Hepatocyte (in vitro differentiated cells): ENCODE results near the gene TM9SF1. TPM values are rescaled to one million over a fixed set of nuclear protein-coding genes. Genes with fewer than 3 reads are reported as not detected.

ENCODE experiments used
- DNase-seq: peaks from one replicate; pipeline ENCODE4 v3.0.0-alpha.2; 2016; ENCODE audit warnings: low spot score
- H2AFZ ChIP-seq: fragments of 200-600 bp; sonication (generic); 2 replicates; pipeline ENCODE4 v1.6.0; 2016; ENCODE audit warnings: antibody characterized with exemption, mild to moderate bottlenecking
- H3K27ac ChIP-seq: fragments of 200-600 bp; sonication (generic); 2 replicates; pipeline ENCODE4 v1.5.1; 2016; ENCODE audit warnings: mild to moderate bottlenecking
- H3K27me3 ChIP-seq: fragments of 200-600 bp; sonication (generic); 2 replicates; pipeline ENCODE4 v1.6.1; 2016
- H3K36me3 ChIP-seq: fragments of 200-600 bp; sonication (generic); replicated peaks from 2 replicates; pipeline ENCODE4 v1.5.1; 2016; ENCODE audit warnings: low read depth; ENCODE audit not compliant: insufficient read depth
- H3K4me1 ChIP-seq: fragments of 200-600 bp; sonication (generic); 2 replicates; pipeline ENCODE4 v1.5.1; 2016; ENCODE audit warnings: mild to moderate bottlenecking, moderate library complexity; ENCODE audit not compliant: insufficient read depth
- H3K4me2 ChIP-seq: fragments of 200-600 bp; sonication (generic); 2 replicates; pipeline ENCODE4 v1.6.0; 2016
- H3K4me3 ChIP-seq: fragments of 200-600 bp; sonication (generic); 2 replicates; pipeline ENCODE4 v1.5.1; 2016; ENCODE audit warnings: mild to moderate bottlenecking
- H3K79me2 ChIP-seq: fragments of 200-600 bp; sonication (generic); 2 replicates; pipeline ENCODE4 v1.6.0; 2017; ENCODE audit warnings: mild to moderate bottlenecking
- H3K9me2 ChIP-seq: fragments of 200-600 bp; sonication (generic); replicated peaks from 2 replicates; pipeline ENCODE4 v1.6.0; 2017; ENCODE audit warnings: mild to moderate bottlenecking; ENCODE audit not compliant: insufficient read depth
- H3K9me3 ChIP-seq: fragments of 200-600 bp; sonication (generic); 2 replicates; pipeline ENCODE4 v1.5.1; 2016; ENCODE audit warnings: low read depth, mild to moderate bottlenecking
- H4K20me1 ChIP-seq: fragments of 200-600 bp; sonication (generic); 2 replicates; pipeline ENCODE4 v1.6.0; 2016; ENCODE audit warnings: mild to moderate bottlenecking; ENCODE audit not compliant: insufficient read depth, poor library complexity, severe bottlenecking
- CTCF ChIP-seq: fragments of 200-600 bp; sonication (generic); IDR thresholded peaks from 2 replicates; pipeline ENCODE4 v1.5.1; 2016; ENCODE audit warnings: antibody characterized with exemption, mild to moderate bottlenecking; ENCODE audit not compliant: poor library complexity
- EZH2 ChIP-seq: fragments of 200-600 bp; sonication (generic); IDR thresholded peaks from 2 replicates; pipeline ENCODE4 v1.6.1; 2016; ENCODE audit warnings: antibody characterized with exemption, mild to moderate bottlenecking, borderline replicate concordance
- EZH2phosphoT487 ChIP-seq: fragments of 200-600 bp; sonication (generic); IDR thresholded peaks from one replicate; pipeline ENCODE4 v1.6.1; 2018; ENCODE audit warnings: antibody characterized with exemption, mild to moderate bottlenecking, low read depth, moderate library complexity; ENCODE audit not compliant: unreplicated experiment, severe bottlenecking
- WGBS: methylation state at CpG from one replicate; pipeline ENCODE4 v1.1.6; 2016; ENCODE audit warnings: low lambda C conversion rate; ENCODE audit errors: missing lambda C conversion rate; 5-methylcytosine and 5-hydroxymethylcytosine counted together
- polyA plus RNA-seq: library from polyadenylated mRNA; unstranded; fragments of >200 nt; fragmentation: Nextera tagmentation; extraction: Ambion mirVana; gene quantifications from 2 replicates; pipeline ENCODE4 v1.2.1, GENCODE V29; 2016
- total RNA-seq: library from RNA; depleted of rRNA; stranded (reverse); fragments of >200 nt; gene quantifications from 2 replicates; pipeline ENCODE4 v1.2.3, GENCODE V29; 2014

The TM9SF1 gene
- total and polyA plus RNA-seq, 2 experiments from 2014 or later = 68.1 to 84.0 TPM

- H2AFZ ChIP-seq = peak within 1 kb of the TSS; percentile 33
These were observed 18.0 kb upstream of the TM9SF1 start, which contains the start of gene CHMP4A for GRCh38 chr14:24212924-24213865. TSS of gene CHMP4A (minus strand) at chr14:24213488. CDS start at chr14:24213439, 49 bp downstream.

GRCh38 chr14:24211311-24211710 lies 16.1 kb upstream of the TM9SF1 start:
- DNase-seq = no peak
- WGBS = 95% methylated on average over 6 of the region's 6 CpGs
- Histone ChIP-seq H3K27me3 (no peaks in the 10 kb centered on the region), H3K36me3 (no peaks in the 10 kb centered on the region), H4K20me1 (no peaks in the 10 kb centered on the region), H3K9me3 (no peaks in the 10 kb centered on the region), H3K4me1 (peaks cover 13% of the 10 kb centered on the region), H3K79me2 (peaks cover 16% of the 10 kb centered on the region), H3K4me3 (no peak overlapping the region), H3K4me2 (no peak overlapping the region), H2AFZ (no peak overlapping the region), H3K9me2 (no peaks in the 10 kb centered on the region), H3K27ac (no peak overlapping the region)
- no peak for TF ChIP-seq EZH2phosphoT487
- TF ChIP-seq CTCF = no peak
- no peak for TF ChIP-seq EZH2

More at GRCh38 chr14:24212924-24213865, 18.0 kb upstream of the TM9SF1 start, which contains the start of gene CHMP4A:
- peak; percentile 99 for DNase-seq
- Histone ChIP-seq H4K20me1 (no peaks in the 10 kb centered on the region), H3K4me1 (peaks cover 13% of the 10 kb centered on the region), H3K4me3 (peak within 1 kb of the TSS; percentile 38), H3K27ac (peak within 1 kb of the TSS; percentile 99), H3K4me2 (peak within 1 kb of the TSS; percentile 84), H3K27me3 (no peaks in the 10 kb centered on the region), H3K36me3 (no peaks in the 10 kb centered on the region), H3K79me2 (peaks cover 16% of the 10 kb centered on the region), H3K9me2 (no peaks in the 10 kb centered on the region), H3K9me3 (no peaks in the 10 kb centered on the region)
- TF ChIP-seq CTCF (peak; percentile 29), EZH2 (no peak), EZH2phosphoT487 (no peak)
- WGBS = 2% methylated on average over 52 of the region's 53 CpGs

GRCh38 chr14:24207625-24208024 lies 12.4 kb upstream of the TM9SF1 start:
- no peaks in the 10 kb centered on the region for H3K9me2 ChIP-seq
- no peak for DNase-seq
- WGBS = 93% methylated on average over 2 of the region's 2 CpGs
- TF ChIP-seq CTCF = no peak
- no peak for TF ChIP-seq EZH2phosphoT487
- TF ChIP-seq EZH2 = no peak
- no peak overlapping the region for H3K4me2 ChIP-seq
- no peaks in the 10 kb centered on the region for H3K9me3 ChIP-seq
- no peak overlapping the region for H3K27ac ChIP-seq
- no peaks in the 10 kb centered on the region for H3K27me3 ChIP-seq
- no peaks in the 10 kb centered on the region for H4K20me1 ChIP-seq
- H3K79me2 ChIP-seq = peaks cover 14% of the 10 kb centered on the region
- H3K4me1 ChIP-seq = peaks cover 5% of the 10 kb centered on the region
- H2AFZ ChIP-seq = no peak overlapping the region
- H3K36me3 ChIP-seq = no peaks in the 10 kb centered on the region
- H3K4me3 ChIP-seq = no peak overlapping the region
